K562 (cell line): ENCODE data around the gene ZPBP. TPM values are rescaled to one million over a fixed set of nuclear protein-coding genes. Genes with fewer than 3 reads are reported as not detected.

ENCODE experiments used
- ATAC-seq: fragments of 200-7000 bp; cut with Tn5 transposase; 3 replicates; pipeline ENCODE4 v1.9.1; 2020; ENCODE audit warnings: moderate library complexity
- BruUV-seq: library from RNA; stranded (reverse); fragments of 400-500 nt; replicated peaks from 2 replicates; lab custom pipeline; 2021; lab: Mats Ljungman, UMichigan
- CTCF ChIA-PET: fragments of 300-600 bp; formaldehyde crosslinking; extraction: SDS; loops from one replicate; lab custom pipeline; 2021; ENCODE audit warnings: low intra/inter-chr PET ratio; lab: Yijun Ruan, JAX
- POLR2A ChIA-PET: fragments of 300-600, 350-650 bp; sonication (Branson Sonifier 250); formaldehyde crosslinking; extraction: SDS; loops from one replicate; lab custom pipeline; 2021; ENCODE audit warnings: antibody characterized with exemption, inconsistent platforms; lab: Yijun Ruan, JAX
- DNase-seq, 4 experiments: peaks; one replicate each; pipeline versions ENCODE4 v3.0.0 to v3.0.0-alpha.2; 2011 to 2018; ENCODE audit warnings: low spot score in 3 of 4, mixed read lengths in 3 of 4; ENCODE audit errors: extremely low read depth in 1 of 4
- FAIRE-seq: peaks from 2 replicates; lab custom pipeline; 2011; peaks lifted over from hg19 to GRCh38; lab: Jason Lieb, UNC
- H2AFZ ChIP-seq: 2 replicates; pipeline ENCODE4 v1.6.0; 2011; ENCODE audit warnings: low read depth, low read length, control low read depth, inconsistent platforms
- H3K27ac ChIP-seq: fragments of 200-600 bp; 3 replicates; pipeline ENCODE4 v1.8.0; 2011; ENCODE audit warnings: low read depth, mild to moderate bottlenecking, control low read depth, inconsistent platforms, low read length, moderate library complexity, mixed read lengths; ENCODE audit errors: extremely low read depth
- H3K27me3 ChIP-seq, 2 experiments: fragments of 300-600 bp in 1 of 2; 2 replicates in 1 of 2; 3 replicates in 1 of 2; pipeline versions ENCODE4 v1.6.0 to v1.8.0; 2011; ENCODE audit warnings: inconsistent platforms in 2 of 2, low read length in 2 of 2, mild to moderate bottlenecking in 1 of 2, mixed read lengths in 1 of 2, moderate library complexity in 1 of 2; ENCODE audit not compliant: control insufficient read depth in 2 of 2, insufficient read depth in 2 of 2
- H3K36me3 ChIP-seq: fragments of 300-600 bp; 3 replicates; pipeline ENCODE4 v1.8.0; 2011; ENCODE audit warnings: mild to moderate bottlenecking, low read length, inconsistent platforms; ENCODE audit not compliant: control insufficient read depth, insufficient read depth
- H3K4me1 ChIP-seq, 2 experiments: fragments of 200-600 bp in 1 of 2; replicated peaks in 1 of 2; 2 replicates in 1 of 2; 3 replicates in 1 of 2; pipeline versions ENCODE4 v1.5.1 to v1.8.0; 2011; ENCODE audit warnings: inconsistent platforms in 2 of 2, low read length in 2 of 2, mild to moderate bottlenecking in 1 of 2, mixed read lengths in 1 of 2, moderate library complexity in 1 of 2; ENCODE audit not compliant: control insufficient read depth in 2 of 2, insufficient read depth in 2 of 2
- H3K4me2 ChIP-seq: 2 replicates; pipeline ENCODE4 v1.6.1; 2011; ENCODE audit warnings: low read length, control low read depth, inconsistent platforms, mixed read lengths; ENCODE audit not compliant: insufficient read depth
- H3K4me3 ChIP-seq: fragments of 200-600 bp; sonication (generic), shearing (Covaris generic); 2 replicates; pipeline ENCODE4 v1.5.1; 2016; ENCODE audit warnings: control low read depth, inconsistent platforms
- H3K79me2 ChIP-seq: fragments of 200-600 bp; 3 replicates; pipeline ENCODE4 v1.8.0; 2011; ENCODE audit warnings: low read length, inconsistent platforms; ENCODE audit not compliant: control insufficient read depth, insufficient read depth
- H3K9ac ChIP-seq, 2 experiments: 2 replicates each; pipeline versions ENCODE4 v1.6.0 to v1.6.1; 2011; ENCODE audit warnings: low read depth in 2 of 2, low read length in 2 of 2, control low read depth in 1 of 2, inconsistent platforms in 1 of 2, mild to moderate bottlenecking in 1 of 2, mixed read lengths in 1 of 2; ENCODE audit not compliant: insufficient read depth in 1 of 2
- H3K9me1 ChIP-seq: one replicate; pipeline ENCODE4 v1.6.0; 2011; ENCODE audit warnings: inconsistent platforms, mild to moderate bottlenecking, low read length, moderate library complexity; ENCODE audit not compliant: control insufficient read depth, insufficient read depth
- H3K9me3 ChIP-seq: replicated peaks from 2 replicates; pipeline ENCODE4 v1.5.1; 2011; ENCODE audit warnings: low read depth, low read length, inconsistent platforms; ENCODE audit not compliant: control insufficient read depth, insufficient read depth
- H4K20me1 ChIP-seq: replicated peaks from 2 replicates; pipeline ENCODE4 v1.6.1; 2011; ENCODE audit warnings: low read length, inconsistent platforms, mixed read lengths; ENCODE audit not compliant: control insufficient read depth, insufficient read depth
- BHLHE40 ChIP-seq: IDR thresholded peaks from 2 replicates; pipeline ENCODE4 v1.6.1; 2011; ENCODE audit warnings: low read length, improper control_type of control experiment
- KAT8 ChIP-seq: fragments of 450-650 bp; IDR thresholded peaks from 2 replicates; pipeline ENCODE4 v1.6.1; 2016; ENCODE audit warnings: low read depth, mild to moderate bottlenecking
- KLF16 ChIP-seq: IDR thresholded peaks from 2 replicates; pipeline ENCODE4 v1.6.1; 2016; ENCODE audit warnings: antibody characterized with exemption
- PML ChIP-seq: IDR thresholded peaks from 2 replicates; pipeline ENCODE4 v1.6.1; 2012; ENCODE audit warnings: low read length, inconsistent platforms
- SMARCA4 ChIP-seq: fragments of 450-650 bp; IDR thresholded peaks from 2 replicates; pipeline ENCODE4 v1.6.1; 2016
- SMC3 ChIP-seq: conservative IDR thresholded peaks from 2 replicates; pipeline ENCODE4 v1.6.1; 2011; ENCODE audit warnings: low read depth, low read length, improper control_type of control experiment; ENCODE audit not compliant: insufficient read depth
- WGBS: fragments of 100-300 bp; shearing (Covaris generic); methylation state at CpG from one replicate; pipeline ENCODE4 v1.1.6; 2016; ENCODE audit warnings: low coverage, mixed read lengths; ENCODE audit not compliant: insufficient coverage; ENCODE audit errors: missing lambda C conversion rate; 5-methylcytosine and 5-hydroxymethylcytosine counted together
- in situ Hi-C: fragments of 300-500 bp; cut with MboI; formaldehyde crosslinking; loops from 4 replicates; pipeline ENCODE4 v1.15.0; 2018; ENCODE audit warnings: inconsistent platforms, mixed read lengths
- intact Hi-C: fragments of 100-400 bp; cut with micrococcal nuclease; formaldehyde crosslinking; loops from 2 replicates; pipeline ENCODE4 v1.14.2; 2022
- polyA plus RNA-seq, 8 experiments: library from polyadenylated mRNA; depleted of rRNA in 4 of 8; stranded (reverse) in 5 of 8; unstranded in 3 of 8; fragments of >200 nt; fragmentation: Nextera tagmentation in 2 of 8; fragmentation: Illumina TruSeq in 1 of 8; extraction: Ambion mirVana in 2 of 8; extraction: Trizol in 1 of 8; gene quantifications; 2 replicates each; pipeline versions ENCODE4 v1.2.1 to v1.2.3, GENCODE V29; 2011 to 2014; ENCODE audit warnings: inconsistent platforms in 1 of 8, missing spikeins in 1 of 8
- total RNA-seq, 7 experiments: library from RNA; depleted of rRNA in 6 of 7; stranded (reverse); fragments of >200 nt in 6 of 7; fragmentation: Illumina TruSeq in 2 of 7; extraction: Trizol in 2 of 7; gene quantifications; 2 replicates each; pipeline versions ENCODE4 v1.2.1 to v1.2.3, GENCODE V29; 2011 to 2021; ENCODE audit warnings: low replicate concordance in 1 of 7
- TF ChIP-seq, protein P1 (sequence below): fragments of 450-650 bp; formaldehyde crosslinking; IDR thresholded peaks from 2 replicates; pipeline ENCODE4 v1.4.0; 2020; ENCODE audit warnings: mild to moderate bottlenecking, moderate library complexity
- TF ChIP-seq, protein P2 (sequence below), 2 experiments: fragments of 450-650 bp; formaldehyde crosslinking in 1 of 2; IDR thresholded peaks; 2 replicates each; pipeline versions ENCODE4 v1.4.0 to v1.6.1; 2014 to 2020; ENCODE audit warnings: mild to moderate bottlenecking in 2 of 2, borderline replicate concordance in 1 of 2, low read depth in 1 of 2

Gene ZPBP
- total and polyA plus RNA-seq, 9 of the 15 experiments (the other 6 are each of a cell fraction or from before 2014, with no cell fraction given): not detected

GRCh38 chr7:50119815-50120637 lies 27.0 kb upstream of the ZPBP start:
- intact Hi-C loops: loop anchor here (1.0 kb wide), 1 partner anchor 298 kb away; no protein-coding TSS in a partner anchor
- TF ChIP-seq, protein P1, sequence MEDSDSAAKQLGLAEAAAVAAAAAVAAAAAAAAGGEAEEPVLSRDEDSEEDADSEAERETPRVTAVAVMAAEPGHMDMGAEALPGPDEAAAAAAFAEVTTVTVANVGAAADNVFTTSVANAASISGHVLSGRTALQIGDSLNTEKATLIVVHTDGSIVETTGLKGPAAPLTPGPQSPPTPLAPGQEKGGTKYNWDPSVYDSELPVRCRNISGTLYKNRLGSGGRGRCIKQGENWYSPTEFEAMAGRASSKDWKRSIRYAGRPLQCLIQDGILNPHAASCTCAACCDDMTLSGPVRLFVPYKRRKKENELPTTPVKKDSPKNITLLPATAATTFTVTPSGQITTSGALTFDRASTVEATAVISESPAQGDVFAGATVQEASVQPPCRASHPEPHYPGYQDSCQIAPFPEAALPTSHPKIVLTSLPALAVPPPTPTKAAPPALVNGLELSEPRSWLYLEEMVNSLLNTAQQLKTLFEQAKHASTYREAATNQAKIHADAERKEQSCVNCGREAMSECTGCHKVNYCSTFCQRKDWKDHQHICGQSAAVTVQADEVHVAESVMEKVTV (CRISPR knock-in tag): peak; percentile 58; the same call in 1 of the 2 replicates
- TF ChIP-seq, protein P2, sequence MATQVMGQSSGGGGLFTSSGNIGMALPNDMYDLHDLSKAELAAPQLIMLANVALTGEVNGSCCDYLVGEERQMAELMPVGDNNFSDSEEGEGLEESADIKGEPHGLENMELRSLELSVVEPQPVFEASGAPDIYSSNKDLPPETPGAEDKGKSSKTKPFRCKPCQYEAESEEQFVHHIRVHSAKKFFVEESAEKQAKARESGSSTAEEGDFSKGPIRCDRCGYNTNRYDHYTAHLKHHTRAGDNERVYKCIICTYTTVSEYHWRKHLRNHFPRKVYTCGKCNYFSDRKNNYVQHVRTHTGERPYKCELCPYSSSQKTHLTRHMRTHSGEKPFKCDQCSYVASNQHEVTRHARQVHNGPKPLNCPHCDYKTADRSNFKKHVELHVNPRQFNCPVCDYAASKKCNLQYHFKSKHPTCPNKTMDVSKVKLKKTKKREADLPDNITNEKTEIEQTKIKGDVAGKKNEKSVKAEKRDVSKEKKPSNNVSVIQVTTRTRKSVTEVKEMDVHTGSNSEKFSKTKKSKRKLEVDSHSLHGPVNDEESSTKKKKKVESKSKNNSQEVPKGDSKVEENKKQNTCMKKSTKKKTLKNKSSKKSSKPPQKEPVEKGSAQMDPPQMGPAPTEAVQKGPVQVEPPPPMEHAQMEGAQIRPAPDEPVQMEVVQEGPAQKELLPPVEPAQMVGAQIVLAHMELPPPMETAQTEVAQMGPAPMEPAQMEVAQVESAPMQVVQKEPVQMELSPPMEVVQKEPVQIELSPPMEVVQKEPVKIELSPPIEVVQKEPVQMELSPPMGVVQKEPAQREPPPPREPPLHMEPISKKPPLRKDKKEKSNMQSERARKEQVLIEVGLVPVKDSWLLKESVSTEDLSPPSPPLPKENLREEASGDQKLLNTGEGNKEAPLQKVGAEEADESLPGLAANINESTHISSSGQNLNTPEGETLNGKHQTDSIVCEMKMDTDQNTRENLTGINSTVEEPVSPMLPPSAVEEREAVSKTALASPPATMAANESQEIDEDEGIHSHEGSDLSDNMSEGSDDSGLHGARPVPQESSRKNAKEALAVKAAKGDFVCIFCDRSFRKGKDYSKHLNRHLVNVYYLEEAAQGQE (IDR thresholded peaks at IDR 0.05; ENCODE audit: borderline replicate concordance): peak; percentile 39; the same call in 1 of the 2 replicates
- TF ChIP-seq, protein P2 (CRISPR knock-in tag; IDR thresholded peaks at IDR 0.05; ENCODE audit: low read depth): no peak
- TF ChIP-seq KAT8 (no peak), SMC3 (peak; percentile 70), PML (0 out of 2 replicates have a peak, but pooled peaks have one; percentile 37), SMARCA4 (no peak), BHLHE40 (peak; percentile 42; the same call in 1 of the 2 replicates), KLF16 (peak; percentile 6; the same call in 1 of the 2 replicates)

More at GRCh38 chr7:50119815-50120637, 27.0 kb upstream of the ZPBP start:
- Histone ChIP-seq H3K27me3 (no peaks in the 10 kb centered on the region), H3K79me2 (no peaks in the 10 kb centered on the region), H3K4me3 (no peak overlapping the region), H3K4me2 (no peak overlapping the region), H2AFZ (no peak overlapping the region), H3K4me1 (no peaks in the 10 kb centered on the region), H3K9me3 (no peaks in the 10 kb centered on the region), H3K27ac (no peak overlapping the region), H3K9me1 (no peaks in the 10 kb centered on the region), H3K36me3 (no peaks in the 10 kb centered on the region), H3K9ac (no peak overlapping the region), H4K20me1 (no peaks in the 10 kb centered on the region)
- WGBS: 3% methylated on average over 9 of the region's 9 CpGs
- FAIRE-seq: peak; percentile 85
- ChIA-PET POLR2A (interaction anchor here (0.7 to 1.5 kb wide), 2 partner anchors 15 to 94 kb away, joined by 3 to 4 read pairs; no protein-coding TSS in a partner anchor), CTCF (interaction anchor here (0.5 to 1.3 kb wide), 4 partner anchors 86 to 1040 kb away, joined by 3 to 6 read pairs (median 4); no protein-coding TSS in a partner anchor)
- in situ Hi-C loops: no loop called here
- DNase-seq: peak; percentile 25 to 57 (median 40)
- BruUV-seq: no TSS peak
- ATAC-seq: peak; percentile 98
